OCI-LY7 (cell line): ENCODE data around the gene LARGE1. TPM values are rescaled to one million over a fixed set of nuclear protein-coding genes. Genes with fewer than 3 reads are reported as not detected.

Experiments used
- BruUV-seq: library from RNA; stranded (reverse); fragments of 400-500 nt; replicated peaks from 2 replicates; lab custom pipeline; 2021; lab: Mats Ljungman, UMichigan
- CTCF ChIA-PET: fragments of 300-600 bp; sonication (Branson Sonifier 250); formaldehyde crosslinking; loops from one replicate; lab custom pipeline; 2022; ENCODE audit warnings: antibody characterized with exemption; ENCODE audit not compliant: unreplicated experiment; lab: Charles Lee
- POLR2A ChIA-PET: fragments of 300-600 bp; sonication (Branson Sonifier 250); formaldehyde crosslinking; loops from one replicate; lab custom pipeline; 2022; ENCODE audit warnings: antibody characterized with exemption; lab: Charles Lee
- DNase-seq: peaks from one replicate; pipeline ENCODE4 v3.0.0-alpha.2; 2015; ENCODE audit warnings: low spot score
- H2AFZ ChIP-seq: fragments of 200-600 bp; sonication (generic), shearing (Covaris generic); 2 replicates; pipeline ENCODE4 v1.6.1; 2014; ENCODE audit warnings: mild to moderate bottlenecking, antibody characterized with exemption, low read length, moderate library complexity
- H3K27ac ChIP-seq: fragments of 200-600 bp; sonication (generic); 2 replicates; pipeline ENCODE4 v1.5.1; 2014; ENCODE audit warnings: mixed run types, low read depth, mild to moderate bottlenecking, moderate library complexity, low read length, inconsistent platforms; ENCODE audit not compliant: poor library complexity, severe bottlenecking
- H3K36me3 ChIP-seq: fragments of 200-600 bp; sonication (generic); 2 replicates; pipeline ENCODE4 v1.6.1; 2014; ENCODE audit warnings: mild to moderate bottlenecking, antibody characterized with exemption, low read length, moderate library complexity, mixed read lengths; ENCODE audit not compliant: insufficient read depth
- H3K4me1 ChIP-seq: fragments of 200-600 bp; sonication (generic); 2 replicates; pipeline ENCODE4 v1.5.1; 2014; ENCODE audit warnings: mild to moderate bottlenecking, low read length; ENCODE audit not compliant: insufficient read depth, poor library complexity, severe bottlenecking
- H3K4me2 ChIP-seq: fragments of 200-600 bp; sonication (generic); 2 replicates; pipeline ENCODE4 v1.6.1; 2014; ENCODE audit warnings: mild to moderate bottlenecking, low read length
- H3K4me3 ChIP-seq: fragments of 200-600 bp; sonication (generic); 2 replicates; pipeline ENCODE4 v1.5.1; 2014; ENCODE audit warnings: mild to moderate bottlenecking, low read depth, low read length; ENCODE audit not compliant: poor library complexity, severe bottlenecking
- H3K79me2 ChIP-seq: fragments of 200-600 bp; sonication (generic); 2 replicates; pipeline ENCODE4 v1.6.1; 2016; ENCODE audit warnings: low read depth, mild to moderate bottlenecking, low read length, moderate library complexity, mixed read lengths; ENCODE audit not compliant: insufficient read depth
- H3K9me2 ChIP-seq: fragments of 200-600 bp; sonication (generic); 2 replicates; pipeline ENCODE4 v1.6.1; 2016; ENCODE audit warnings: mild to moderate bottlenecking, low read length, mixed read lengths; ENCODE audit not compliant: insufficient read depth
- H3K9me3 ChIP-seq: fragments of 200-600 bp; sonication (generic); 2 replicates; pipeline ENCODE4 v1.6.1; 2014; ENCODE audit warnings: mild to moderate bottlenecking, mixed run types, low read length, mixed read lengths
- H4K20me1 ChIP-seq: fragments of 200-600 bp; sonication (generic); 2 replicates; pipeline ENCODE4 v1.6.1; 2014; ENCODE audit warnings: mild to moderate bottlenecking, antibody characterized with exemption, low read length, moderate library complexity, mixed read lengths; ENCODE audit not compliant: insufficient read depth
- CTCF ChIP-seq: fragments of 200-600 bp; sonication (generic); conservative IDR thresholded peaks from 2 replicates; pipeline ENCODE4 v1.5.1; 2014; ENCODE audit warnings: mild to moderate bottlenecking, antibody characterized with exemption, low read length, moderate library complexity, mixed read lengths
- EZH2phosphoT487 ChIP-seq: fragments of 200-600 bp; sonication (generic); IDR thresholded peaks from 2 replicates; pipeline ENCODE4 v1.6.1; 2018; ENCODE audit warnings: low read depth, borderline replicate concordance, mild to moderate bottlenecking, mixed run types, antibody characterized with exemption, low read length, moderate library complexity, mixed read lengths
- intact Hi-C: fragments of 100-400 bp; cut with micrococcal nuclease; formaldehyde crosslinking; loops from one replicate; pipeline ENCODE4 v1.10.0; 2022; ENCODE audit not compliant: unreplicated experiment
- total RNA-seq, 2 experiments: library from RNA; depleted of rRNA in 1 of 2; stranded (reverse); fragments of >200 nt in 1 of 2; shearing (Covaris generic) in 1 of 2; gene quantifications; 2 replicates each; pipeline ENCODE4 v1.2.3, GENCODE V29; 2014 to 2022

The LARGE1 gene
- total RNA-seq, 2 experiments from 2014 or later = 31.5 to 31.9 TPM

GRCh38 chr22:33242078-33242477 is 678.2 kb downstream of the LARGE1 start:
- H4K20me1 ChIP-seq = no peaks in the 10 kb centered on the region
- ChIA-PET POLR2A (interaction anchor here (0.9 to 1.6 kb wide), 3 partner anchors 9 to 20 kb away, joined by 3 to 4 read pairs (median 3); no protein-coding TSS in a partner anchor), CTCF (interaction anchor here (1.1 to 1.5 kb wide), 2 partner anchors 28 to 33 kb away, joined by 3 read pairs; no protein-coding TSS in a partner anchor)
- no peaks in the 10 kb centered on the region for H3K79me2 ChIP-seq
- TF ChIP-seq EZH2phosphoT487 = no peak
- no peak for TF ChIP-seq CTCF
- no peak overlapping the region for H2AFZ ChIP-seq
- BruUV-seq = no TSS peak
- peaks cover 42% of the 10 kb centered on the region; the same call in 1 of the 2 replicates for H3K9me3 ChIP-seq
- no peak overlapping the region for H3K4me3 ChIP-seq
- H3K9me2 ChIP-seq = no peaks in the 10 kb centered on the region
- peaks cover 3% of the 10 kb centered on the region; the same call in 1 of the 2 replicates for H3K36me3 ChIP-seq
- intact Hi-C loops = no loop called here
- DNase-seq = no peak
- no peak overlapping the region for H3K27ac ChIP-seq
- no peak overlapping the region for H3K4me2 ChIP-seq
- H3K4me1 ChIP-seq = peaks cover 34% of the 10 kb centered on the region

- peak; percentile 62 for DNase-seq
- no peaks in the 10 kb centered on the region for H3K79me2 ChIP-seq
- BruUV-seq = no TSS peak
- no peak overlapping the region for H3K4me3 ChIP-seq
- H3K4me1 ChIP-seq = peaks cover 45% of the 10 kb centered on the region
- ChIA-PET POLR2A (interaction anchor here (0.6 to 1.6 kb wide), 5 partner anchors 10 to 55 kb away, joined by 3 read pairs; no protein-coding TSS in a partner anchor), CTCF (interaction anchor here (1.5 kb wide), 1 partner anchor 30 kb away, joined by 3 read pairs; no protein-coding TSS in a partner anchor)
- no peak for TF ChIP-seq CTCF
- TF ChIP-seq EZH2phosphoT487 = no peak
- H2AFZ ChIP-seq = peak overlapping the region; percentile 89
- no peaks in the 10 kb centered on the region for H3K9me2 ChIP-seq
- H3K36me3 ChIP-seq = peaks cover 3% of the 10 kb centered on the region; the same call in 1 of the 2 replicates
- intact Hi-C loops = no loop called here
- peak overlapping the region; percentile 23 for H3K27ac ChIP-seq
- no peaks in the 10 kb centered on the region for H4K20me1 ChIP-seq
- peaks cover 39% of the 10 kb centered on the region; the same call in 1 of the 2 replicates for H3K9me3 ChIP-seq
- H3K4me2 ChIP-seq = peak overlapping the region; percentile 27; the same call in 1 of the 2 replicates
These were observed 679.3 kb downstream of the LARGE1 start for GRCh38 chr22:33240888-33241475.

DNA sequence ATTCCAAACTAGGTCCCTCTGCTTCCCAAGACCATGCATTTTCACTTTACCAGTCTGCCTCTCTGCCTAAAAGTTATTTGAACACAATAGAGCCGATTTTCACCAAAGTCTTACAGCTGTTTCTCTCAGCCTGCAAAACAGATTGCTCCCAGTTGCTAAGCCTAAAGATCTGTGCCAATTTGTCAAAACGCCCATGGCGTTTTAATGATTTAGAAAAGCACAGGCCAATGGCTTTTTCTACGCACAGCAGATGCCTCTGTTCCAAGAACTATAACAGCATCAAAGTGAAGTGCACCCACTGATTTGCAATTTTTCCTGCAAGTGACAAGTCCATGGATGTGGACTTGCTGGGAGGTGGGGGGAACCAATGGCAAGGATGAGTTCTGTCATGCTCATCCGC is 688.2 kb downstream of the LARGE1 start:
- peaks cover 12% of the 10 kb centered on the region for H3K4me1 ChIP-seq
- BruUV-seq = no TSS peak
- H3K4me2 ChIP-seq = no peak overlapping the region
- CTCF ChIA-PET = no interaction called here
- H4K20me1 ChIP-seq = no peaks in the 10 kb centered on the region
- no peaks in the 10 kb centered on the region for H3K9me2 ChIP-seq
- H3K27ac ChIP-seq = no peak overlapping the region
- peaks cover 54% of the 10 kb centered on the region for H3K9me3 ChIP-seq
- no peaks in the 10 kb centered on the region for H3K79me2 ChIP-seq
- TF ChIP-seq CTCF (no peak), EZH2phosphoT487 (no peak)
- H3K4me3 ChIP-seq = no peak overlapping the region
- intact Hi-C loops = no loop called here
- no peak overlapping the region for H2AFZ ChIP-seq
- no peak for DNase-seq
- H3K36me3 ChIP-seq = peaks cover 10% of the 10 kb centered on the region; the same call in 1 of the 2 replicates
- POLR2A ChIA-PET = no interaction called here
